Cardiac fibroblast (primary cell): ENCODE measurements around the gene GHDC.
A peak's percentile ranks its signal among the peaks of the same experiment; 100 is the strongest.
"Not testable (repeated sequence)": the region's sequence is repeated elsewhere in the genome, so short reads cannot be mapped to it uniquely, and the experiment has no call there.

ENCODE experiments used
- DNase-seq, 2 donors: peaks; one replicate each; pipeline versions ENCODE4 v3.0.0 to v3.0.0-alpha.2; 2010; ENCODE audit warnings: low read depth in 2 of 2
- H3K4me3 ChIP-seq, 2 donors: replicated peaks in 1 of 2; 1 replicate in 1 of 2; 2 replicates in 1 of 2; pipeline ENCODE4 v1.5.1; 2011; ENCODE audit warnings: low read depth in 2 of 2, low read length in 2 of 2, mild to moderate bottlenecking in 2 of 2, moderate library complexity in 1 of 2
- CTCF ChIP-seq: IDR thresholded peaks from one replicate; pipeline ENCODE4 v1.5.1; 2011; ENCODE audit warnings: low read depth, mild to moderate bottlenecking, low read length, inconsistent platforms

Gene GHDC

GRCh38 chr17:42221886-42222745, 27.8 kb upstream of the GHDC start:
- no peak overlapping the region for H3K4me3 ChIP-seq
- peak; percentile 75 to 82 for DNase-seq
- peak; percentile 88 for TF ChIP-seq CTCF

GRCh38 chr17:42219280-42219679, 25.0 kb upstream of the GHDC start:
- H3K4me3 ChIP-seq, DNase-seq: not testable (repeated sequence)

GRCh38 chr17:42214156-42214555, 19.9 kb upstream of the GHDC start:
- no peak for DNase-seq
- no peak overlapping the region for H3K4me3 ChIP-seq
- TF ChIP-seq CTCF, result no peak

- TF ChIP-seq CTCF, result no peak
- DNase-seq, result no peak
- no peak overlapping the region for H3K4me3 ChIP-seq
Observed at GRCh38 chr17:42212382-42212781, 18.1 kb upstream of the GHDC start.

- peak in 1 of 2 donors; percentile 34 for DNase-seq
- not testable (repeated sequence) for H3K4me3 ChIP-seq
Observed at GRCh38 chr17:42211921-42212341, 17.6 kb upstream of the GHDC start.

- no peak for DNase-seq
- TF ChIP-seq CTCF, result no peak
- H3K4me3 ChIP-seq, result no peak overlapping the region
Observed at GRCh38 chr17:42210046-42210445, 15.8 kb upstream of the GHDC start.

GRCh38 chr17:42206153-42206612, 11.9 kb upstream of the GHDC start:
- H3K4me3 ChIP-seq, DNase-seq: not testable (repeated sequence)

- no peak for TF ChIP-seq CTCF
- DNase-seq, result peak in 1 of 2 donors; percentile 21
- H3K4me3 ChIP-seq, result no peak overlapping the region
Observed at GRCh38 chr17:42203354-42203753, 9.1 kb upstream of the GHDC start.
